Left cardiac atrium (tissue), 4 donors: ENCODE measurements around the gene TMPRSS2. TPM values are rescaled to one million over a fixed set of nuclear protein-coding genes. Genes with fewer than 3 reads are reported as not detected.
"Not testable (repeated sequence)": the region's sequence is repeated elsewhere in the genome, so short reads cannot be mapped to it uniquely, and the experiment has no call there.

Source experiments
- ATAC-seq, 2 donors: fragments of 200-7000 bp; cut with Tn5 transposase; one replicate each; pipeline ENCODE4 v1.9.1; 2020; ENCODE audit warnings: mild to moderate bottlenecking in 2 of 2, moderate library complexity in 2 of 2
- DNase-seq: peaks from one replicate; pipeline ENCODE4 v3.0.0-alpha.2; 2020
- intact Hi-C, 2 donors: fragments of 100-400 bp; cut with DNase I; formaldehyde crosslinking; loops; one replicate each; pipeline versions ENCODE4 v1.14.1 to v1.15.1; 2022 to 2023
- total RNA-seq, 2 donors: library from RNA; stranded (reverse); fragmentation: NEBNext Ultra II Directional; extraction: Animal tissue kit (Norgen Biotek cat#: 25700); gene quantifications; one replicate each; pipeline ENCODE4 v1.2.1, GENCODE V29; 2021
- donor health status: DM: no; HTN: yes; CAD: no.
- donor health status: DM: no; HTN: yes; CAD: no; lungs with severe emphysema.
- donor health status: DM: yes; HTN: yes; CAD: no.
- donor health status: Dilated cardiomyopathy.

TMPRSS2 gene
- total RNA-seq, 2 donors from 2014 or later, result not detected

DNA sequence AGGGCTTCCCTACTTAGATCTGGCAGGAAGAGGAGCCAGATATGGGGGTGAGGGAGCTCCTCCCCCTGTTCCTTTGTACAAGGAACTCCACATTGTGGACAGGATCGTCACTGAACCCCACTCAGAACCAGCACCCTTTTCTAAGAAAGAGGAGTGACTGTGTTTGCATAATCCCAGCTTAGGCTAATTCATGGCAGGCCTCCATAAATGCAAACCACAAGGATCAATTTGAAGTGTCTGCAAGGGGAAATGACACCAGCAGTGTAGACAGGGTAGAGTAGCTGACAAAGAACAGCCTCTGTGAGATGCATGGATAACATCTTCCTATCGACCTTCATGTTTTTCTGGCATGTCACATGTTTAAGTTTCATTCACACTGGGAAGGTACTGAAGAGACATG is 70.2 kb downstream of the TMPRSS2 start:
- DNase-seq (no peak), ATAC-seq (no peak)
- intact Hi-C loops, result no loop called here

DNA sequence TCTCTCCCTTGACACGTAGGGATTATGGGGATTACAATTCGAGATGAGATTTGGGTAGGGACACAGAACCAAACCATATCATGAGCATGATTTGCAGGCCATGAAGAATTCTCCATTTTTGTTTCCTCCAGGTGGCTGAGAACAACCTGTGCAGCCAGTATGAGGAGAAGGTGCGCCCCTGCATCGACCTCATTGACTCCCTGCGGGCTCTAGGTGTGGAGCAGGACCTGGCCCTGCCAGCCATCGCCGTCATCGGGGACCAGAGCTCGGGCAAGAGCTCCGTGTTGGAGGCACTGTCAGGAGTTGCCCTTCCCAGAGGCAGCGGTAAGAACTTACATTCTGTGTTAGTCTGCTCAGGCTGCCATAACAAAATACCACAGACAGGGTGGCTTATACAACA is 72.3 kb downstream of the TMPRSS2 start:
- DNase-seq, result no peak
- intact Hi-C loops, result no loop called here
- ATAC-seq, result no peak

DNA sequence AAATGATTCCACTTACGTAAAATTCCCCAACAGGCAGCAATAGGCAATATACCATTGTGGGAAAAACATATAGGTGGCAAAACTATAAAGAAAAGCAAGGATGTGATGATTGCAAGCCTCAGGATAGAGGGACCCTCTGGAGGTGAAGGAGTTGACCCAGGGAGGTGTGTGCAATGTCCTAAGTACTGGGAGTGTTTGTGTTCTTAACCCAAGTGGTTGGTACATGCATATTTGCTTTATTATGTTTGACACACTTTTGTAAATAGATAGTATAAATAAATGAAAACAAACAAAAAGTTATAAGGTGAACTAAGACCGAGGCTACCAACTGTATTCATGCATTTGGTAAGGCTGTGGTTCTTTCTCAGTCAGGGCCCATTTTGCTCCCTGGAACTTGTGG is 74.4 kb downstream of the TMPRSS2 start:
- intact Hi-C loops, result no loop called here
- DNase-seq (no peak), ATAC-seq (no peak)

DNA sequence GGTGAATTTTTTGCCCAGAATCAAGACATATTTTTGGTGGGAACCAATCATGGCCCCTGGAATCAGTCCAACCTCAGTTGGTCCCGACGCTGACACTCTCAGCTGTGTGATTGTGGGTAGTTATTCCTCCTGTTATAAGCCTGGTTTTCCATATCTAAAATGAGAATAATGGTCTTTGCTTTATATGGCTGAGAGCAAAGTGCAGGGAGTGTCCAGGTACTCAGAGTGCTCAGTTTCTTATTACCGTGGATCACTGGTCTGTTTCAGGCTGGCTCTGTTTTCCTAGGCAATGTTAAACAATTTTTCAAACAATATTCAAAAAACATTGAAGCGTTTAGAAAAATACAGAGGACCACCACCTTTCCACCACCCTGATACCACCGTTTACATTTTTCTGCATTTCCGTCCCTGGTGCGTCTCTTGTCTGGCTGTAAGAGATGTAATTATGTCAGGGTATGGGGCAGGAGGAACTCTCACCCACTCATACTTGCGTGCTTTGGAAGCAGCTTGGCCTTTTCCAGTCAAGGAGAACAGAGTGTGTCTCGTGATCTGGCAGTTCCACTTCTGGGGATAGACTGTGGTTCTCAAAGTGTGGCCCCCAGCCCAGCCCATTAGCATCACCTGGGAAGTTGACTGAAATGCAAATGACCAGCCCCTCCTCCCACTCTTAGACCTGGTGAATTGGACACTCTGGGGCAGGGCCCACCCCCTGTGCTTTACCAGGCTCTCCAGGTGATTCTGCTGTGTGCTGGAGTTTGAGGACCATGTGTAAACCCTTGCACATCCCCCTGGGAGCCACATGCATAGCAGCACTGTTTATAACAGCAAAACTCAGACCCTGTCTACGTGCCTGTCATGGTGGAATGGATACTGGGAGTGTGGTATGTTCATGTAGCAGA is 75.1 kb downstream of the TMPRSS2 start:
- intact Hi-C loops, result no loop called here
- no peak for DNase-seq
- no peak for ATAC-seq

DNA sequence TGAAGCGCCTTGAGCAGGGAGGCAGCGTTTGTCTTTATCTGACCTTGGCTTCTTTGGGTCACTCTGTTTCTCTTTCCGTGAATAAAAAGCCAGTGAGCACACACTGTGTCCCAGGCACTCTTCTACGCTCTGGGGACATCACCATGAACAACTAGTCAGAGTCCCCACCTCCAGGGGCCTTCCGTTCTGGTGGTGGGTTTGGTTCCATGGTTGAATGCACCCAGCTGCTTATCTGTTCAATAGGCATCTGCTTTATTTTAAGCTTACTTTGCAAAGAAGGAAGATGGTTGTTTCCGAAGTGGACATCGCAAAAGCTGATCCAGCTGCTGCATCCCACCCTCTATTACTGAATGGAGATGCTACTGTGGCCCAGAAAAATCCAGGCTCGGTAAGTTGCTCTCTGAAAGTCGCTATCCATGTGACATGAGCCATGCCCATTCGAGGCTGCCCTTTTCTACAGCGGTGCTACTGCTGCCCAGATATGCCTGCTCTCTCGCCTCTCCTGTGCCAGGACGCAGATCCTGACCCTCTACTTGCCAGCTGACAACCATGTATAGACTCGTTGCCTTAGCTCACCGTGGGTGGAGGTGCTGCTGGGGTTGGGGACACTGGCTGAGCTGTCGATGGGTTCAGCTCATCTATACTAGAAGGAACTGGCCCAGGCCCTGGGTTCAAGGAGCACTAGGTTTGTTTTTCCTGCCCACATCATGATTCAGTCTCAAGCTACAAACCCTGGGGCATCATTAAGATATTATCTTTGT is 76.0 kb downstream of the TMPRSS2 start:
- intact Hi-C loops, result no loop called here
- DNase-seq (no peak), ATAC-seq (no peak)

DNA sequence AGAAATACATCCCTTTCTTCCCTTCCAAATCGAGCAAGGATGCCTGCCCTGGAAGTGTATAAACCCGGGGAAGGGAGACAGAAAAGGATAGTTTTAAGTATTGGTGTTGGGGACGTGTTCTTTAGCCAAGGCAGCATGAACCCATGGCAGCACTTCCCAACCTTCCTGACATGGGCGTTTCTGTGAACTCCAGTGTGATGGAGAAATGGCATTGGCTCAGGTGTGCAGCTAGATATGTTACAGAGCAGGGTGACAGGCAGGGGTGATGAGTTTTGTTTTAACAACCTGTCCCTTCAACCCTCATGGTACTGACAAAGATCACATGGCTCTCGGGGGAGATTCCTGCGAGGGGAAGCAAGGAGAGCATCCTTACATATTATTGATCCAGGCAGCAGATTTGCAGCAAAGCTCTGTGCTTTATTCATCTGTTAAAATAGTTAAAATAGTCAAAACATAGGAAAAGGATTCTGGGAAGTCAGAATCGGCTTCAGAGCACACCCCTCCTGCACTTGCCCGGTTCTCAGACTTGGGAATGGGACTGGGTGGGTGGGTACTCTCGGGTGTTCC is 78.0 kb downstream of the TMPRSS2 start:
- no peak for ATAC-seq
- intact Hi-C loops, result loop anchor here in 1 of 2 donors (10.0 kb wide), 1 partner anchor 65 kb away; the partner anchor contains the start of gene MX2
- DNase-seq, result no peak

DNA sequence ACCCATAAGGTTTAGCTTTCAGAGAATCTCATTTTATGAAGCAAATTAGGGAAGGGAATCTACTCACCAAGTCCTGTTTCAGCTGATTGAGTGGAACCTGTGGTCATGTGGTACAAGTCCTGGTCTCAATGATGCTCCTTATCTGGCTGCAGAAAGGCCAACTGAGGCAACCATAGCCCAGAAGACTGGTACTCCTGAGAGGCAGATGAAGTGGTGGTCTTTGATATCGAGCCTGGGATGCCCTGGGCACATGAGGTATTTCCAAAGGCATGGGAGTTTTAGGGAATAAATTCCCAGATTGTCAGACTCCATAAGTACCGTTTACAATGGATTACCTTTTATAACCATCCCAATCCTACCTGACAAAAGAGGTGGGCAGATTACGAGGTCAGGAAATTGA is 78.7 kb downstream of the TMPRSS2 start:
- ATAC-seq, result no peak
- no peak for DNase-seq
- intact Hi-C loops, result loop anchor here in 1 of 2 donors (10.0 kb wide), 1 partner anchor 65 kb away; the partner anchor contains the start of gene MX2

DNA sequence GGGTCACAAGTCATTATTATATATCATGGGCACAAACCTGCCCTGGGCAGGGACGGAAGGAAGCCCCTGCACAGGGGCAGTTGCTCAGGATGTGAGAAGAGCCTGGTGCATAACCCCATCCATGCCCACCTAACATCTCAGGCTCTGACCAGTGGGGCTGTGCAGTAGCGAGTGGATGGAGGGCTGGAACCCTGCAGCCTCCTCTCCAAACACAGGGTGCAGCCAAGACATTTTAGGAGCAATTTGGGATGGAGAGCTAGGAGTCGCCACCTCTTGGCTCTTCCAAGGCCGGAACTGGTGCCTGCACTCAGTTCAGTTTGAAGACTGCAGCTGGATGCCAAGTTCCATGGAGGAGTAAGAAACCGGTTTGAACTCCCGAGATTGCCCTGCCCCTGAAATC is 79.1 kb downstream of the TMPRSS2 start:
- intact Hi-C loops, result loop anchor here in 1 of 2 donors (10.0 kb wide), 1 partner anchor 64 kb away; the partner anchor contains the start of gene MX2
- no peak for ATAC-seq
- no peak for DNase-seq

DNA sequence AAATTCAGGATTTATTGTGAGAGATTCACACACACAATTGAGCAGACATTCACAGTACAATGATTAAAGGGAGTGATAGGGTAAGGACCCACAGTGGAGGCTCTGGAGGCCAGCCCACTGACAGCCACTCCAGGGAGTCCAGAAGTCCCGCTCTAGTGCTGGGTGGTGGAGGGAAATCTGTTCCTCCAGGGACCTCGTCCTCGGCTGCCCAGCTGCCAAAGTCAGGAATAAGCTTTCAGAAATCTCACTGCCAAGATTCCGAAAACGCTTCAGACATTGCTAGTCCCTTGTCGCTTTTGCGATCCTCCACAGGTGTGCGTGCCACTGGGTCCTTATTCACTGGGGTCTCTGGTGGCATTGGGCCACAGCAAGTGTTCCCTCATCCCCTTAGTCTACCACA is 79.6 kb downstream of the TMPRSS2 start:
- intact Hi-C loops, result loop anchor here in 1 of 2 donors (10.0 kb wide), 1 partner anchor 64 kb away; the partner anchor contains the start of gene MX2
- no peak for DNase-seq
- no peak for ATAC-seq

DNA sequence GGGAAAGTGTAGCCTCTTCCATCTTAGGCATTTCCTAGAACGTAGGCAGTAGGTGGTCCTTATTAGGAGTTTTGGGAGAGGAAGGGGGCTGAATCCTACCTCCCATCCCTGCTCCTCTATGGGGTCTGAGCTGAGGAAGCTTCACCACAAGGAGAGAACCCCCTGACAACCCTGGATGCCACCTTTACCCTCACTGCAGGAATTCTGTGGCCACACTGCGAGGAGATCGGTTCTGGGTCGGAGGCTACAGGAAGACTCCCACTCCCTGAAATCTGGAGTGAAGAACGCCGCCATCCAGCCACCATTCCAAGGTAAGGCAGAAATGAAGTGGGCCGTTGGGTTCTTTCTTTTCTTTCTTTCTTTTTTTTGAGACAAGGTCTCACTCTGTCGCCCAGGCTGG is 80.4 kb downstream of the TMPRSS2 start:
- intact Hi-C loops, result loop anchor here in 1 of 2 donors (10.0 kb wide), 1 partner anchor 63 kb away; the partner anchor contains the start of gene MX2
- ATAC-seq, result no peak

DNA sequence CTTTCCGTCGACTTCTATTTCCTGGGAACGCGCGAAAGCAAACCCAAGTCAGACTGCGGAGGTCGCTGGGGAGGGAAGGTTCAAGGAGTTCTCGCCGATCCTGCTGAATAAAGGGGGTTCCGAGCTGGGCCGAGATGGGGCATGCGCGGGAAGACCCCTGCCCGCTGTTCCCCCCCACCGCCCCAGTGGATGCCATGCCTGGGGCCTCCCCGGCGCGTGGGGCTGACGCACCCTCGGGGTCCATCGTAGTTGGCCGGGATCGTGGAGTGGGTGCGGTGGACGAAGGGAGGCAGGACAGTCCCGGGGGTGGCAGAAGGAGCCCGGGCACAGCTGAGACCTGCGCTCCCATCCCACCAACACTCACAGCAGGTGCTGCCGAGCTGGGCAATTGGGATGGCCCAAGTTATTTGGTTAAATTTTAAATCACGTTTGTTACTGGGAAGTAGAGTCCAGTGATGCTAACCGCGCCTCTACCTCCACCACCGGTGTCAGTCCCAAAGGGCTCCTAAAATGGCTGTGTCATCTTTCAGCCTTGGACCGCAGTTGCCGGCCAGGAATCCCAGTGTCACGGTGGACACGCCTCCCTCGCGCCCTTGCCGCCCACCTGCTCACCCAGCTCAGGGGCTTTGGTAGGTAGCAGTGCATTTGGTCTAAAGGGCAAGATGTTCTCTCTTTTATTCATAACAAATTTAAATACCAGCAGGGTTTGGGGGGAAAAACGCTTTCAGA is 81.1 kb downstream of the TMPRSS2 start:
- intact Hi-C loops, result loop anchor here in 1 of 2 donors (10.0 kb wide), 1 partner anchor 62 kb away; the partner anchor contains the start of gene MX2
- DNase-seq (no peak), ATAC-seq (peak; percentile 34 to 54)

More for the DNA sequence above, 80.4 kb downstream of the TMPRSS2 start:
- DNase-seq, result no peak

DNA sequence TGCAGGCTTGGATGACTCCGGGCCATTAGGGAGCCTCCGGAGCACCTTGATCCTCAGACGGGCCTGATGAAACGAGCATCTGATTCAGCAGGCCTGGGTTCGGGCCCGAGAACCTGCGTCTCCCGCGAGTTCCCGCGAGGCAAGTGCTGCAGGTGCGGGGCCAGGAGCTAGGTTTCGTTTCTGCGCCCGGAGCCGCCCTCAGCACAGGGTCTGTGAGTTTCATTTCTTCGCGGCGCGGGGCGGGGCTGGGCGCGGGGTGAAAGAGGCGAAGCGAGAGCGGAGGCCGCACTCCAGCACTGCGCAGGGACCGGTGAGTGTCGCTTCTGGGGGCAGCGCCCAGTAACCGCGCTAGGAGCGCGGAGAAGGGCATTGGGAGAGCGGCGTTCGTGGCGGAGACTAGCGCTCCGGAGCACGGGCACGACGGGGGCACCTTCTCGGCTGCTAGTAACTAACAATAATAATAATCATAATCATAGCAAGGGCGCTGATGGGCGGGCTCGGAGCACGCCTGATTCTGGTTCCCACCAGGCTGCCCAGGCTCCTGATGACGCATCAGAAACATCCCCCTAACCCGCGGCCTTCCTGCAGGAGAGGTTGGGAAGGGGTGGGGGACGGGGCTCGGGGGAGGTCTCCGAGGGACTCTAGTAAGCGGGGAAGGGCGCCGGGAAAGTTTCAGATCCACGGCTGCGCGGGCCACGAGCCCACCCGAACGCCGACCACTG is 81.8 kb downstream of the TMPRSS2 start, which contains the start of gene MX1:
Gene MX1 (plus strand): TSS at position 286 of the 722 bp plus-strand sequence. CDS start 5,832 bp downstream, outside the sequence.
- intact Hi-C loops, result loop anchor here in 1 of 2 donors (10.0 kb wide), 1 partner anchor 61 kb away; the partner anchor contains the start of gene MX2
- peak; percentile 88 for DNase-seq

DNA sequence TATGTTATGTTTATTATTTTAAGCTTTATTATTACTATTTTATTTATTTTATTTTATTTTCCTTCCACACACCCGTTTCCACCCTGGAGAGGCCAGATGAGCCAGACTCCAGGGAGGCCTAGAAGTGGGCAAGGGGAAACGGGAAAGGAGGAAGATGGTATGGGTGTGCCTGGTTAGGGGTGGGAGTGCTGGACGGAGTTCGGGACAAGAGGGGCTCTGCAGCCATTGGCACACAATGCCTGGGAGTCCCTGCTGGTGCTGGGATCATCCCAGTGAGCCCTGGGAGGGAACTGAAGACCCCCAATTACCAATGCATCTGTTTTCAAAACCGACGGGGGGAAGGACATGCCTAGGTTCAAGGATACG is 82.4 kb downstream of the TMPRSS2 start:
- ATAC-seq (no peak), DNase-seq (no peak)
- intact Hi-C loops, result loop anchor here in 1 of 2 donors (10.0 kb wide), 1 partner anchor 61 kb away; the partner anchor contains the start of gene MX2

More for the DNA sequence above, 81.8 kb downstream of the TMPRSS2 start, which contains the start of gene MX1:
- peak; percentile 90 to 94 for ATAC-seq

DNA sequence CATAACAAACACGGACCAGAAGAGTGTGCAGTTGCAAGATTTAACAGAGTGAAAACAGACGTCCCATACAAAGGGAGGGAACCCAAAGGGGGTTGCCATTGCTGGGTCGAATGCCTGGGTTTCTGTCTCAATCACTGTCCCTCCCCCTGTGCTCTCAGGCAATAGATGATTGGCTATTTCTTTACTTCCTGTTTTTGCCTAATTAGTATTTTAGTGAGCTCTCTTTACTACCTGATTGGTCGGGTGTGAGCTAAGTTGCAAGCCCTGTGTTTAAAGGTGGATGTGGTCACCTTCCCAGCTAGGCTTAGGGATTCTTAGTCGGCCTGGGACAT is 84.7 kb downstream of the TMPRSS2 start:
- intact Hi-C loops, result loop anchor here in 1 of 2 donors (10.0 kb wide), 1 partner anchor 58 kb away; the partner anchor contains the start of gene MX2
- not testable (repeated sequence) for ATAC-seq, DNase-seq

DNA sequence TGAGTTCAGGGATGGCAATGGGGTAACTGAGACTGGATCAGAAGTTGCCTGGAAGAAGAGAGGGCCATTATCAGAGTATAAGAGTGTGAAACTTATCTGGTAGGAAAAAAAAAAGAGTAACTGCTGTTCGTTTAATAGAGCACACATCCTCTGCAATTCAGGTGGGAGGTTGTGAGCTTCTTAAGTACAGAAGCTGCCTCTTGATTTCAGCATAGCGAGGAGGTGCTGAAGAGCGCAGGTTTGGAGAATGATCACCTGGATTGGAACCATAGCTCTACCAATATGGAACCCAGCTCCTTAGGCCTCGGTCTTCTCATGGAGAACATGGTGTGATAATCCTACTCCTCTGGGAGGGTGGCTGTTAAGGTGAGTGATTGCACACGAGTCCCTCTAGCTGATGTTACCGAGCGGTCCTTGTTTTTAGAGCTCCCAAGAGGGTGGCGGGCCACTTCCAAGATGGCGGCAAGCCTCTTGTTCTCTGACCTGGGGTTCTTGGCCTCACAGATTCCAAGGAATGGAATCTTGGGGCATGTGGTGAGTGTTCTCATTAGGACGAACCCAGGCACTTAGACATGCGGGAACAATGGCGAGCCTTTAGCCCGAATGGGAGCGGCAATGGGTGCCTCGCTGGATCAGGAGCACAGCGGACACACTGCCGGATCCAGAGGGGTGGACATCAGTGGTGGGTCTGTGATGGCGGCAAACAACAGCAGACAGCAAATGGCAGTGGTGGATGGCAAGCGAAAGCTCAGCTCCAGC is 85.2 kb downstream of the TMPRSS2 start:
- no peak for DNase-seq
- intact Hi-C loops, result loop anchor here in 1 of 2 donors (10.0 kb wide), 1 partner anchor 58 kb away; the partner anchor contains the start of gene MX2
- no peak for ATAC-seq

DNA sequence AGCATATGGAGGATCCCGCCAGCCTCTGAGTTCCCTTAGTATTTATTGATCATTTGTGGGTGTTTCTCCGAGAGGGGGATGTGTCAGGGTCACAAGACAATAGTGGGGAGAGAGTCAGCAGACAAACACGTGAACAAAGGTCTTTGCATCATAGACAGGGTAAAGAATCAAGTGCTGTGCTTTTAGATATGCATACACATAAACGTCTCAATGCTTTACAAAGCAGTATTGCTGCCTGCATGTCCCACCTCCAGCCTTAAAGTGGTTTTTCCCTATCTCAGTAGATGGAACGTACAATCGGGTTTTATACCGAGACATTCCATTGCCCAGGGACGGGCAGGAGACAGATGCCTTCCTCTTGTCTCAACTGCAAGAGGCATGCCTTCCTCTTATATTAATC is 87.0 kb downstream of the TMPRSS2 start:
- not testable (repeated sequence) for DNase-seq, ATAC-seq
- intact Hi-C loops, result loop anchor here in 1 of 2 donors (10.0 kb wide), 1 partner anchor 56 kb away; the partner anchor contains the start of gene MX2
